Measurements from ENCODE around the gene APOOL. TPM values are rescaled to one million over a fixed set of nuclear protein-coding genes. Genes with fewer than 3 reads are reported as not detected.

APOOL gene
- total and polyA plus RNA-seq, 7 experiments from 2014 or later = 6.1 to 14.8 (median 9.4) TPM

DNA sequence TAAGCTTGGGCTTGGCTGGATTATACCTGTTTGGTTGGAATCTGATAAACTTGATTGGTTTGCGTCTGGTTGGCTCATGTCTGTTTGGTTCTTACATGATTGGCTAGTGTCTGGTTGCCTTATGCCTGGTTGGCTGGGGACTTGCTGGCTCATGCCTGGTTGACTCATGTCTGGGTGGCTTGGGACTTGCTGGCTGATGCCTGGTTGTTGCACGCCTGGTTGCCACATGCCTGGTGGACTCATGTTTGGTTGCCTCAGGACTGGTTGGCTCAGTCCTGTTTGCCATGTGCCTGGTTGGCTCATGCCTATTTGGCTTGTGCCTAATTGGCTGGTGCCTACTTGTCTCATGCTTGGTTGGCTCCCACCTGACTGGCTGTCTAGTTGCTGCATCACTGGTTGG is 104.5 kb downstream of the APOOL start:
- DNase-seq (no peak), ATAC-seq (no peak)
- H3K27ac ChIP-seq (ENCODE audit: low read depth, low read length) = no peak overlapping the region
- CTCF ChIA-PET = no interaction called here
- POLR2A ChIA-PET = no interaction called here
- no peaks in the 10 kb centered on the region for H3K27me3 Mint-ChIP-seq
- no peaks in the 10 kb centered on the region for H3K4me1 ChIP-seq (ENCODE audit: control insufficient read depth in 2 of 2, insufficient read depth in 2 of 2, low read length in 2 of 2)
- no peaks in the 10 kb centered on the region for H3K9me3 Mint-ChIP-seq
- peak overlapping the region in 1 of 9 donors; percentile 78 for H3K27ac Mint-ChIP-seq
- H3K4me3 ChIP-seq (ENCODE audit: low read length) = no peak overlapping the region
- H3K27me3 ChIP-seq (ENCODE audit: control insufficient read depth in 2 of 2, insufficient read depth in 2 of 2, low read length in 2 of 2) = no peaks in the 10 kb centered on the region
- no peak overlapping the region for H3K4me3 Mint-ChIP-seq
- intact Hi-C loops (cut with micrococcal nuclease) = no loop called here
- no peaks in the 10 kb centered on the region for H3K9me3 ChIP-seq (ENCODE audit: control insufficient read depth in 2 of 3, low read length in 3 of 3)
- no peaks in the 10 kb centered on the region for H3K36me3 ChIP-seq (ENCODE audit: control insufficient read depth in 2 of 3, insufficient read depth in 3 of 3, low read length in 3 of 3)
- H3K4me1 Mint-ChIP-seq = peaks cover 0 to 1% (median 0%) of the 10 kb centered on the region in 7 donors
- no peaks in the 10 kb centered on the region for H3K36me3 Mint-ChIP-seq

DNA sequence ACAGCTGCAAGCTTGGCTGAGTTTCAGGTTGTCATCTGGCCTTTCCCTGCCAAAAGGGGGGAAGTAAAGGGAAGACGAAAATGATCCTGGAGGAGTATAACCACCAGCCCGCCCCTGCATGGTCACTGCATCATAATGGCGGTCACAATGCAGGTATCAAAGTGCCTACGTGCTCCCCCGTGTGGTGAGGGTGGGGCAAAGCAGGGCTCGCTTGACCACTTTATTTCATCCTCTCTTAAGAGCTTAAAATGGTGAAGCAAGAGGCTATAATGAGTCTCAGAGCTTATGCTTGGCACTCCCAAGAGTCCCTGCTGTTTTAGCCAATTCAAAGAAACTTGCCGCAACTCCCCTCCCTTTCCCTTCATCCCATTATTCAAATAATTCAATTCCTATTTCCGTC is 105.6 kb downstream of the APOOL start:
- DNase-seq (no peak), ATAC-seq (no peak)
- Histone ChIP-seq H3K27me3 (ENCODE audit: control insufficient read depth in 2 of 2, insufficient read depth in 2 of 2, low read length in 2 of 2) (no peaks in the 10 kb centered on the region), H3K4me3 (ENCODE audit: low read length) (no peak overlapping the region), H3K36me3 (ENCODE audit: control insufficient read depth in 2 of 3, insufficient read depth in 3 of 3, low read length in 3 of 3) (no peaks in the 10 kb centered on the region), H3K9me3 (ENCODE audit: control insufficient read depth in 2 of 3, low read length in 3 of 3) (no peaks in the 10 kb centered on the region), H3K27ac (ENCODE audit: low read depth, low read length) (no peak overlapping the region), H3K4me1 (ENCODE audit: control insufficient read depth in 2 of 2, insufficient read depth in 2 of 2, low read length in 2 of 2) (no peaks in the 10 kb centered on the region)
- Mint-ChIP-seq H3K4me3 (no peak overlapping the region), H3K27ac (no peak overlapping the region), H3K27me3 (no peaks in the 10 kb centered on the region), H3K36me3 (no peaks in the 10 kb centered on the region), H3K9me3 (no peaks in the 10 kb centered on the region), H3K4me1 (peaks cover 0 to 1% (median 0%) of the 10 kb centered on the region in 7 donors)
- intact Hi-C loops (cut with micrococcal nuclease) = no loop called here
- CTCF ChIA-PET = interaction anchor here (0.7 kb wide), 1 partner anchor 168 kb away, joined by 3 read pairs; no protein-coding TSS in a partner anchor
- POLR2A ChIA-PET = no interaction called here

DNA sequence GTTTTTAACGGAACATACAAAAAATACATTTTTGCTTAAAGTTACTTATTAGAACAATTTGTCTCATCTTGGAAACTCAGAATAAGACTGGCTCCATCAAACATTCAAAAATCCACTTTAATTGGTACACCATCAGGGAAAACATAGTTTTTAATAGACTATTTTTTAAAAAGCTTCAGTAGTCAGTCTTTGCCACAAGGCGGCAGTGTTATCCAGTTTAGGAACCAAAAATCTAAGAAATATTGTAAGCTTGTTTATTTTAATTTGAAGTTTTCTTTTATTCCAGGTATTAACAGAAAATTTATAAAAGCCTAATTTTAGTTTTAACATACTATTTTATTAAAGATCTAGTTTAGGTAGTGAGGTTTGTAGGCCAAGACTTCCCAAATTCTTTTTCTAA is 107.7 kb downstream of the APOOL start:
- no peak overlapping the region for H3K27ac ChIP-seq (ENCODE audit: low read depth, low read length)
- H3K9me3 ChIP-seq (ENCODE audit: control insufficient read depth in 2 of 3, low read length in 3 of 3) = no peaks in the 10 kb centered on the region
- no peaks in the 10 kb centered on the region for H3K4me1 ChIP-seq (ENCODE audit: control insufficient read depth in 2 of 2, insufficient read depth in 2 of 2, low read length in 2 of 2)
- no peaks in the 10 kb centered on the region for H3K9me3 Mint-ChIP-seq
- intact Hi-C loops (cut with micrococcal nuclease) = loop anchor here (1.0 to 10.0 kb wide), 3 partner anchors 433 to 1833 kb away; no protein-coding TSS in a partner anchor
- ATAC-seq (no peak), DNase-seq (peak in 2 of 9 donors; percentile 9 to 10)
- ChIA-PET CTCF (interaction anchor here (0.6 kb wide), 2 partner anchors 22 to 1459 kb away, joined by 3 to 4 read pairs; no protein-coding TSS in a partner anchor), POLR2A (no interaction called here)
- H3K36me3 ChIP-seq (ENCODE audit: control insufficient read depth in 2 of 3, insufficient read depth in 3 of 3, low read length in 3 of 3) = no peaks in the 10 kb centered on the region
- no peaks in the 10 kb centered on the region for H3K4me1 Mint-ChIP-seq
- H3K27me3 ChIP-seq (ENCODE audit: control insufficient read depth in 2 of 2, insufficient read depth in 2 of 2, low read length in 2 of 2) = no peaks in the 10 kb centered on the region
- H3K27ac Mint-ChIP-seq = no peak overlapping the region
- no peaks in the 10 kb centered on the region for H3K27me3 Mint-ChIP-seq
- no peak overlapping the region for H3K4me3 Mint-ChIP-seq
- H3K4me3 ChIP-seq (ENCODE audit: low read length) = no peak overlapping the region
- no peaks in the 10 kb centered on the region for H3K36me3 Mint-ChIP-seq

DNA sequence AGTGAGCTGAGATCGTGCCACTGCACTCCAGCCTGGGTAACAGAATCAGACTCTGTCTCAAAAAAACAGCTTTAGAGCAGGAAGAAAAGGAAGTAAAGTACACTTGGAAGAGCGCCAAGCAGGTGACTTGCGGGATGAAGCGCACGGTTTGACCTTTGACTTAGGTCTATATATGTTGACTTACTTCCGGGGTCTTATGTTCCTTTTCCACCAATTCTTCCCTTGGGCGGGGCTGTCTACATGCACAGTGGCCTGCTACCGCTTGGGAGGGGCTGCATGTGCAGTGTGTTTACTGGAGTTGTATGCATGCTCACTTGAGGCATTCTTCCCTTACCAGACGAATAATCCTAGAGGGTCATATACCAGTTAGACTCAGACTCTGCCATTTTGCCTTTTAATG is 108.6 kb downstream of the APOOL start:
- ChIA-PET CTCF (no interaction called here), POLR2A (no interaction called here)
- intact Hi-C loops (cut with micrococcal nuclease) = loop anchor here (5.0 to 10.0 kb wide), 2 partner anchors 955 to 1833 kb away; no protein-coding TSS in a partner anchor
- Histone ChIP-seq H3K27ac (ENCODE audit: low read depth, low read length) (no peak overlapping the region), H3K9me3 (ENCODE audit: control insufficient read depth in 2 of 3, low read length in 3 of 3) (no peaks in the 10 kb centered on the region), H3K4me1 (ENCODE audit: control insufficient read depth in 2 of 2, insufficient read depth in 2 of 2, low read length in 2 of 2) (no peaks in the 10 kb centered on the region), H3K27me3 (ENCODE audit: control insufficient read depth in 2 of 2, insufficient read depth in 2 of 2, low read length in 2 of 2) (no peaks in the 10 kb centered on the region), H3K4me3 (ENCODE audit: low read length) (no peak overlapping the region), H3K36me3 (ENCODE audit: control insufficient read depth in 2 of 3, insufficient read depth in 3 of 3, low read length in 3 of 3) (no peaks in the 10 kb centered on the region)
- H3K27me3 Mint-ChIP-seq = no peaks in the 10 kb centered on the region
- DNase-seq (no peak), ATAC-seq (no peak)
- H3K9me3 Mint-ChIP-seq = no peaks in the 10 kb centered on the region
- H3K36me3 Mint-ChIP-seq = no peaks in the 10 kb centered on the region
- no peak overlapping the region for H3K27ac Mint-ChIP-seq
- H3K4me1 Mint-ChIP-seq = no peaks in the 10 kb centered on the region
- H3K4me3 Mint-ChIP-seq = no peak overlapping the region

DNA sequence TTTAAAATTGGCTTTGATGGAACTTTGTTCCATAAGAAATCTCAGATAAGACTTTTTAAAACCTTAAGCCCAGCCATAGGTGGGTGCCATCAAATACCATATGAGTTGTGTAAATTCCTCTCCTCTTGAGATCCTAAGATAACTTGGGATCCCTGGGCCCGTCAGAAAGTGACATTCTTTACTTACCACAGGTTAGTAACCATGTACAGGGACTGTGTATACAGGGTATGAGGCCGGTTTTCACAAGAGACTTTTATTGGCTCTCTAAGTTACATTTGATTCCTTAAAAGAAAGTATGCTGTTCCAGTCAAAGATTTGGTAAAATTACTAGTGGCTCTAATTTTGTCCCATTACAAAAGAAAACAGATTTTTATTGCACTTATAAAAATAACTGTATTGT is 110.1 kb downstream of the APOOL start:
- H3K27ac Mint-ChIP-seq = no peak overlapping the region
- CTCF ChIA-PET = no interaction called here
- H3K4me1 ChIP-seq (ENCODE audit: control insufficient read depth in 2 of 2, insufficient read depth in 2 of 2, low read length in 2 of 2) = no peaks in the 10 kb centered on the region
- POLR2A ChIA-PET = no interaction called here
- no peaks in the 10 kb centered on the region for H3K27me3 Mint-ChIP-seq
- no peaks in the 10 kb centered on the region for H3K27me3 ChIP-seq (ENCODE audit: control insufficient read depth in 2 of 2, insufficient read depth in 2 of 2, low read length in 2 of 2)
- ATAC-seq (no peak), DNase-seq (no peak)
- no peaks in the 10 kb centered on the region for H3K9me3 Mint-ChIP-seq
- no peak overlapping the region for H3K4me3 ChIP-seq (ENCODE audit: low read length)
- H3K4me3 Mint-ChIP-seq = no peak overlapping the region
- H3K36me3 Mint-ChIP-seq = no peaks in the 10 kb centered on the region
- H3K36me3 ChIP-seq (ENCODE audit: control insufficient read depth in 2 of 3, insufficient read depth in 3 of 3, low read length in 3 of 3) = no peaks in the 10 kb centered on the region
- H3K9me3 ChIP-seq (ENCODE audit: control insufficient read depth in 2 of 3, low read length in 3 of 3) = no peaks in the 10 kb centered on the region
- intact Hi-C loops (cut with micrococcal nuclease) = loop anchor here (5.0 to 10.0 kb wide), 2 partner anchors 954 to 1831 kb away; no protein-coding TSS in a partner anchor
- H3K4me1 Mint-ChIP-seq = no peaks in the 10 kb centered on the region
- no peak overlapping the region for H3K27ac ChIP-seq (ENCODE audit: low read depth, low read length)

DNA sequence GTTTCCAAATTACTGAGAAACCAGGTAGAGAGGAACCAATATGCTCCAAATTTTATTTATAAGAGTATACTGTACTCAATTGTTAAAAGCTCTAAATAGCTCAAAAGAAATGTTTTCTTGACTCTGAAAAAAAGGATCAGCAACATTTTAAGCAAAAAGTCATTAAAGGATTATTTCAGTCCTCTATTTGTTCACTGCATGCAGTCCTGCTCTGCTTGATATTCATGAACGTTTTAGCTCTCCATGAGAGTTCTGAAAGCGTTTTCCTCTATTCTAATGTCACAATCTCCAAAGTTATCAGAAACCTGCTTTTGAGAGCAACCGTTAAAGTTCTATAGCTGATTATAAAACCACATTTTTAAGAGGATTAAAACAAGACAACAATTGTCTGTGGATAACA is 110.5 kb downstream of the APOOL start:
- H3K36me3 ChIP-seq (ENCODE audit: control insufficient read depth in 2 of 3, insufficient read depth in 3 of 3, low read length in 3 of 3) = no peaks in the 10 kb centered on the region
- intact Hi-C loops (cut with micrococcal nuclease) = loop anchor here (5.0 to 10.0 kb wide), 2 partner anchors 953 to 1831 kb away; no protein-coding TSS in a partner anchor
- no peaks in the 10 kb centered on the region for H3K9me3 ChIP-seq (ENCODE audit: control insufficient read depth in 2 of 3, low read length in 3 of 3)
- CTCF ChIA-PET = no interaction called here
- H3K4me3 ChIP-seq (ENCODE audit: low read length) = no peak overlapping the region
- POLR2A ChIA-PET = no interaction called here
- no peaks in the 10 kb centered on the region for H3K4me1 Mint-ChIP-seq
- H3K27me3 Mint-ChIP-seq = no peaks in the 10 kb centered on the region
- H3K4me3 Mint-ChIP-seq = no peak overlapping the region
- no peaks in the 10 kb centered on the region for H3K27me3 ChIP-seq (ENCODE audit: control insufficient read depth in 2 of 2, insufficient read depth in 2 of 2, low read length in 2 of 2)
- no peaks in the 10 kb centered on the region for H3K36me3 Mint-ChIP-seq
- H3K27ac Mint-ChIP-seq = no peak overlapping the region
- ATAC-seq = no peak
- no peak for DNase-seq
- no peak overlapping the region for H3K27ac ChIP-seq (ENCODE audit: low read depth, low read length)
- no peaks in the 10 kb centered on the region for H3K4me1 ChIP-seq (ENCODE audit: control insufficient read depth in 2 of 2, insufficient read depth in 2 of 2, low read length in 2 of 2)
- no peaks in the 10 kb centered on the region for H3K9me3 Mint-ChIP-seq

DNA sequence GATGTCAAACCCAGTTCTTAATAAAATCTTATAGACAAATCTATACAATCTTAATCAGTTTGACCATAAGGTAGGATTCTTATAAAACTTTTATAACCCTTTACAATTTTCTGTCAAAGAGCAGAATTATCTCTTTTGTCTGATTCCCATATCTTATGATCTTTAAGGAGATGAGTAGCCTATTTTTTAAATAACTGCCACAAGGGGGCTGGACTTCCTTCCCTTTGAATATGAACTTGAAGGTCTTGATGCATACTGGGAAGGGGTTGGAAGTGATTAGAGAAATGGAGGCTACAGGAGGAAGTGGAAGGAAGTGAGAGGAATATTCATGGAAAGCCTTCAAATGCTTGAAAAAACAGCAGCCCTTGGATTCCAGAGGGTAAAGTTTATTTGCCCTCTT is 111.1 kb downstream of the APOOL start:
- Mint-ChIP-seq H3K27me3 (no peaks in the 10 kb centered on the region), H3K27ac (no peak overlapping the region), H3K36me3 (no peaks in the 10 kb centered on the region), H3K4me3 (no peak overlapping the region), H3K4me1 (no peaks in the 10 kb centered on the region), H3K9me3 (no peaks in the 10 kb centered on the region)
- no peak for ATAC-seq
- DNase-seq = no peak
- POLR2A ChIA-PET = no interaction called here
- no peaks in the 10 kb centered on the region for H3K36me3 ChIP-seq (ENCODE audit: control insufficient read depth in 2 of 3, insufficient read depth in 3 of 3, low read length in 3 of 3)
- CTCF ChIA-PET = no interaction called here
- intact Hi-C loops (cut with micrococcal nuclease) = loop anchor here (5.0 to 10.0 kb wide), 2 partner anchors 953 to 1830 kb away; no protein-coding TSS in a partner anchor
- H3K27ac ChIP-seq (ENCODE audit: low read depth, low read length) = no peak overlapping the region
- H3K4me3 ChIP-seq (ENCODE audit: low read length) = no peak overlapping the region
- no peaks in the 10 kb centered on the region for H3K9me3 ChIP-seq (ENCODE audit: control insufficient read depth in 2 of 3, low read length in 3 of 3)
- H3K27me3 ChIP-seq (ENCODE audit: control insufficient read depth in 2 of 2, insufficient read depth in 2 of 2, low read length in 2 of 2) = no peaks in the 10 kb centered on the region
- no peaks in the 10 kb centered on the region for H3K4me1 ChIP-seq (ENCODE audit: control insufficient read depth in 2 of 2, insufficient read depth in 2 of 2, low read length in 2 of 2)
